ENCODE results near the gene UQCR11. TPM values are rescaled to one million over a fixed set of nuclear protein-coding genes. Genes with fewer than 3 reads are reported as not detected.

UQCR11 gene
- total RNA-seq, 2 experiments from 2014 or later = 86.2 to 187 TPM

- peaks cover 16% of the 10 kb centered on the region for H3K79me2 ChIP-seq (ENCODE audit: insufficient read depth, low read depth, low read length)
- peak; percentile 31 for DNase-seq (ENCODE audit: low spot score)
- TF ChIP-seq CTCF (conservative IDR thresholded peaks at IDR 0.05; ENCODE audit: low read length) = peak; percentile 46; the same call in 1 of the 2 replicates
- no peak for TF ChIP-seq EZH2phosphoT487 (IDR thresholded peaks at IDR 0.05; ENCODE audit: borderline replicate concordance, low read depth, low read length)
- H2AFZ ChIP-seq (ENCODE audit: low read length) = no peak overlapping the region
- peaks cover 58% of the 10 kb centered on the region for H3K36me3 ChIP-seq (ENCODE audit: insufficient read depth, low read length)
- peak overlapping the region; percentile 88 for H3K27ac ChIP-seq (ENCODE audit: low read depth, low read length, poor library complexity, severe bottlenecking)
- no peak overlapping the region for H3K4me3 ChIP-seq (ENCODE audit: low read depth, low read length, poor library complexity, severe bottlenecking)
- no peaks in the 10 kb centered on the region for H3K9me3 ChIP-seq (ENCODE audit: low read length)
- H3K4me1 ChIP-seq (ENCODE audit: insufficient read depth, low read length, poor library complexity, severe bottlenecking) = peaks cover 81% of the 10 kb centered on the region
- ChIA-PET POLR2A (no interaction called here), CTCF (ENCODE audit: unreplicated experiment) (no interaction called here)
- intact Hi-C loops (cut with micrococcal nuclease; ENCODE audit: unreplicated experiment) = loop anchor here (5.0 kb wide), 1 partner anchor 204 kb away; the partner anchor contains the start of gene ATP8B3
- H3K4me2 ChIP-seq (ENCODE audit: low read length) = peak overlapping the region; percentile 24; the same call in 1 of the 2 replicates
- H4K20me1 ChIP-seq (ENCODE audit: insufficient read depth, low read length) = no peaks in the 10 kb centered on the region
- no TSS peak for BruUV-seq (replicated peaks)
- no peaks in the 10 kb centered on the region for H3K9me2 ChIP-seq (ENCODE audit: insufficient read depth, low read length)
These were observed 3.3 kb upstream of the UQCR11 start for GRCh38 chr19:1608359-1609102.

DNA sequence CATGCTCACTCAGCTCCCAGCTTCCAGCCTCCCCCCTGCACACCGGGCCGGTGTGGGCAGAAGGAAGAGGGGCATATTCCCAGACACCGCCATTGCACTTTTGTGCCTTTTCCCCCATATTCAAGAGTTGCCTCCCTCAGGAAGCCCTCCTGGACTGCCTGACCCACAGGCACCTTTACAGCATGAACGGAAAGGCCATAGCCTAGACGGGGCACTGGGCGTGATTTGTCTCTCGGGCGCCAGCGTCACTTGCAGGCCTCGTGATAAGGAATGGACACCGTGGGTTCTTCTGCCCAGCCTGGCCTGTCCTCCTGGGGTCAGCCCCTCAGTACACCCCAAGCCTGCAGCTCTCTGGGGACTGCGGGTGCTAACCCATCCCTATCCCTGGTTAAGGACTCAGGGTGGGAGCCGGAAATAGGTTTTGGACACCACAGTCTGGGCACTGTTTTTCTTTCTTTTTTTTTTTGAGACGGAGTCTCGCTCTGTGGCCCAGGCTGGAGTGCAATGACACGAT is 933 bp upstream of the UQCR11 start:
- Histone ChIP-seq H2AFZ (ENCODE audit: low read length) (no peak overlapping the region), H3K4me3 (ENCODE audit: low read depth, low read length, poor library complexity, severe bottlenecking) (peak overlapping the region; percentile 100), H3K4me1 (ENCODE audit: insufficient read depth, low read length, poor library complexity, severe bottlenecking) (peaks cover 57% of the 10 kb centered on the region), H4K20me1 (ENCODE audit: insufficient read depth, low read length) (no peaks in the 10 kb centered on the region), H3K27ac (ENCODE audit: low read depth, low read length, poor library complexity, severe bottlenecking) (peak overlapping the region; percentile 88), H3K9me2 (ENCODE audit: insufficient read depth, low read length) (no peaks in the 10 kb centered on the region), H3K36me3 (ENCODE audit: insufficient read depth, low read length) (peaks cover 56% of the 10 kb centered on the region), H3K4me2 (ENCODE audit: low read length) (peak overlapping the region; percentile 71), H3K79me2 (ENCODE audit: insufficient read depth, low read depth, low read length) (peaks cover 40% of the 10 kb centered on the region), H3K9me3 (ENCODE audit: low read length) (no peaks in the 10 kb centered on the region)
- POLR2A ChIA-PET = interaction anchor here (1.2 kb wide), 2 partner anchors 42 to 44 kb away, joined by 3 to 4 read pairs; no protein-coding TSS in a partner anchor
- TF ChIP-seq EZH2phosphoT487 (IDR thresholded peaks at IDR 0.05; ENCODE audit: borderline replicate concordance, low read depth, low read length) (no peak), CTCF (conservative IDR thresholded peaks at IDR 0.05; ENCODE audit: low read length) (0 out of 2 replicates have a peak, but pooled peaks have one; percentile 18)
- no TSS peak for BruUV-seq (replicated peaks)
- peak; percentile 37 for DNase-seq (ENCODE audit: low spot score)
- intact Hi-C loops (cut with micrococcal nuclease; ENCODE audit: unreplicated experiment) = loop anchor here (5.0 kb wide), 1 partner anchor 206 kb away; the partner anchor contains the start of gene ATP8B3
- CTCF ChIA-PET (ENCODE audit: unreplicated experiment) = no interaction called here
